NCI-H2196 (cell line): Measurements from ENCODE around the gene STMND1.

Experiments used
- DNase-seq: peaks from one replicate; lab custom pipeline; 2025; ENCODE audit not compliant: unreplicated experiment; lab: John Stamatoyannopoulos, UW

The STMND1 gene

DNA sequence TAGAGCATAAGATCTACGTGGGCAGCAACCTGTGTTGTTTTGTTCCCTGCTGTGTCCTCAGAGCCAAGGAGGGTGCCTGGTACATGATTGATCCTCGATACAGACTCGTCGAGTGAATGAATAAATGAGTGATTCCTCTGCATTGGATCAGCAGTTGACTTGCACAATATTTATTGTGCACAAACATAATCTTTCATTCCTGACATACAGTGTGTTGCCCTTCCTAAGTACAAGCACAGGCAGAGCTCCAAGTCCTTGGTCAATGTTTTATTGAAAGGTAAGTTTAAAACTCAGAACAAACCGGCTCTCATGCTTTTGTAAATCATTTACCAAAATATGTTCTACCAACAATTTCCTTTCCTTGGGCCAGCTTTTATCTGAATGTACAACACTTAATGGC lies 57.4 kb downstream of the STMND1 start:
- DNase-seq = no peak

DNA sequence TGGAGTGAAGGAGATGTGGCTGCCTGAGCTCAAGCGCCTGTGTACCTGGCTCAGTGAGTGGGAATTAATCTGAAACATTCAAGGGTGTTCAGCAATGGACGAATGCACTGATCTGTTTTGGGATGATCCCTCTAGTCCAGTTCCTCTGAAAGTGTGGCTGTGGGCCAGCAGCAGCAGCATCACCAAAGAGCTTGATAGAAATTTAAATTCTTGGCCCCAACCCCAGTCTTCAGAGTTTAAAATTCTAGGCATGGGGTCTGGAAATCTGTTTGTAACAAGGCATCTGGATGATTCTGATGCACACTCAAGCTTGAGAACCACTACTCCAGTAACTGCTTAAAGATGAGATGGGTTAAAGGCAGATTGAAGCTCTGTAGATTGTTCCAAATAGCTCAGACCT lies 59.2 kb downstream of the STMND1 start:
- DNase-seq = no peak

DNA sequence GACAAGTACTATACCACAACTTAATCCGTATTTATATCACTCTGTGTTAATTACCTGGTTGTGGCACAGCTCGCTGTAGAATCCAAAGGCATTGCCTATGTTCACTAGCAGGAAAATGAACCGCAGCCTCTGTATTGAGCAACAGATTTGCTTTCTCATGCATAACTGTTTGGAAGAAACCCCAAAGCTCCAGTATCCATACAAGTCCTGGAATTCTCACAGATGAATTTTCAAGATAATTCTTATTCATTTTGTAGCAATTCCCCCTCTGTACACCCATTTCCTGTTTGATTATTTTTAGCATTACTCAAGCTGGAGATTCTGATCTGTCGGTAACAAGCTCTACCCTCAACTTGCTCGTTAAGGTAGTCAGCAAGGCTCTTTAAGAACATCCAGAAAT lies 63.5 kb downstream of the STMND1 start:
- no peak for DNase-seq

DNA sequence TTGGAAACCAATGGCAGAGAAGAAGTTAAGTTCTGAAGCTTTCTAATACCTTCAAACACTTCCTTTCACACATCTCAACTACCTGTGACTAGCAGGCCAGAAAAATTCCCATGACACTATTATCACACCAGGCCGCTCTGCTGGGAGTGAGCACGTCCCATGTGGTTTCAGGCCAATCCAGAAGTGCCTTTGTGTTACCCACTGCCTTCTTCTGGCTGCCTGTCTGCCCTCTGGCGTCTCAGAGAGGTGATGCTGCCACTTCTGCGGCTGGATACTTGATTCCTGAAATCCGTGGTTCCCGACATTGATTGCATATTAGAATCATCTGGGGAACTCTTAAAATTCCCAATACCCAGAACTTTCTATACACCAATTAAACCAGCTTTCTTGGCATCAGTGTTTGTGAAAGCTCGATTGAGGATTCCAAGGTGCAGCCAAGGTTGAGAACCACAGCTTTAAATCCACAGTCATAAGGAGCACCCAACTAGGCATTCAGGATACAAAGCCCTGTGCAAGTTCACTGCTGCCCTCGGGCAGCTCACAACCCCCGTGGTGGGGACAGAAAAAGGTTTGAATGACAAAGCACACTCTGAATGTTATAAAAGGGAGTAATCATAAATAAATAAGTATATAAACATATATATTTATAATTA lies 65.6 kb downstream of the STMND1 start:
- DNase-seq = no peak

DNA sequence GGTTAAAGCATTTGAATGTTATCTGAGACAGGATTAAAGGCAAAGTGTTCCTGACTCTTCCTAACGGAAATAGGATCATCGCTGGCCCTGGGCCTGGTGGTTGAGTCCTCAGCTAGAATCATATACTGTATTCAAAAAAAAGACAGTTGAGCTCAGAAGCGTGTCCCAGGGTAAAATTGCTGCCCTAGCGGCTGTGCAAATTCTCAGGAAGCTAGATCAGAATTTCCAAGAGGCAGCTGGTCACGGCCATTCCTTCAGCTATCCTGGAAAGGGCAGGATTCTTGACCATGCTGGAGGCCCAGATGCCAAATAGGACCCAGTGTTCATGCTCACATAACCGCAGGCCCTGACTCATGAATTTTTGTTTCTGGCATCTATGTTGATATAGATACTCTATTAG lies 67.4 kb downstream of the STMND1 start:
- DNase-seq = no peak

DNA sequence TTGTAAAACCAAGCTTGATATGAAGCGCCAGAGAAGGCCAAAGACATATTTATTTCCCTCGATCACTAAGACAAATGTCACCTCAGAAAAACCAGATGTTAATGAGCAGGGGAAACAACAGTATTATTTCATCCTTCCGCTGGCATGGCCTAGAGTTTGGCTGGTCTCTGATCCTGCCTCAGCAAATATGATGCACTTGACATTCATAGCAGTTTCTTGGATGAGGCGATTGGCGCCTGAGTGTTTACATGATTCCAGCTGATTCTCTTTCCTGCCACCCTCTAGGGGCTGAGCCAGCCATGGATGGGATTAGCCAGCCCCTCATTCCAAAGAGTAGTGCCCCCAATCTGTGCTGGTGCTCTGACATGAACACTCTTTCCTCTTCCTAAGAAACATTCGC lies 67.9 kb downstream of the STMND1 start:
- no peak for DNase-seq

DNA sequence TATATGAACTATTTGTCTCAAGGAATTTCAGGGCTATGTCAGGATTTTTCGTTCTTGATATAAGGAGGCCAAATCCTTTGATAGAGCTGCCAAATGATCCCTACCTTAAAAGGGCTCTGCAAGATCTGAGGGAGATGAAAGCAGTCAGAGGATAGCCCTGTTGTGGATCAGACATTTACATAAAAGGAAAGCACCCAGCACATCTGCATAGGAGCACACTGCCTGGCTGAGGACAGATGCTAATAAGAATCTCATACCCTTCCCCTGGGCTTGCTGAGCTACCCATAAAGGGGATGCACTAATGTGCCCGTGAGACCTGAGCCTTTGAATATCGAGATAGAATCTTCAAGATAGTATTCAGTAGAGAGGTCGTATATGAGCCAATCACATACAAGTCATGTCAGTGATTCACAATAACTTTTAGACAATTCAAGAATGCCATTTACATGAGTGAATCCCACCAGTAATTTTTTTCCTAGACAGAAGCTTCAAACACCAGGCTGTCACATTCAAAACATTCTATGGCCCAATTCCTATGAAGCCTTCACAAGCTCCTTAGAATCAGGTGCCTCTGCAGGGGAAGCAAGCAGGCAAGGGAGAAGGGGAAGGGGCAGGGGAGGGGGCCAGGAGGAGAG lies 71.1 kb downstream of the STMND1 start:
- no peak for DNase-seq

DNA sequence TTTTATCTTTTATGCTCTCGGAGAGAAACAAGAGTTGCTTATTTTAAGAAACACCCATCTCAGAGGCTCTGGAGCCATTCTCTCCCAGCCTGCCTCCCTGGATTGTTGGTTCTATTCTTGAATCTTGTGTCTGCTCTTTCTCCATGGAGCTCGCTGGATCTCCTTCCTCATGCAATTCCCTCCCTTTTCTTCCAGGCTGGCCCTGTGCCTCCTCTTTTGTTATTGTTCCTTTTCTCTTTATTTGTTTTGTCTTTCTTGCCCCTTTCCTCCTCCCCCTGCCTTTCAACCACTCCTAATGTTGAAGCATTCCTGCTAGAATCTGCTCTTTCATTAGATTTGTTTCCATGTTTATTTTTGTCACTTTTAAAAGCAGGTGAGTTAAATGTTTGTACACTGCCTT lies 76.5 kb downstream of the STMND1 start:
- DNase-seq = no peak

DNA sequence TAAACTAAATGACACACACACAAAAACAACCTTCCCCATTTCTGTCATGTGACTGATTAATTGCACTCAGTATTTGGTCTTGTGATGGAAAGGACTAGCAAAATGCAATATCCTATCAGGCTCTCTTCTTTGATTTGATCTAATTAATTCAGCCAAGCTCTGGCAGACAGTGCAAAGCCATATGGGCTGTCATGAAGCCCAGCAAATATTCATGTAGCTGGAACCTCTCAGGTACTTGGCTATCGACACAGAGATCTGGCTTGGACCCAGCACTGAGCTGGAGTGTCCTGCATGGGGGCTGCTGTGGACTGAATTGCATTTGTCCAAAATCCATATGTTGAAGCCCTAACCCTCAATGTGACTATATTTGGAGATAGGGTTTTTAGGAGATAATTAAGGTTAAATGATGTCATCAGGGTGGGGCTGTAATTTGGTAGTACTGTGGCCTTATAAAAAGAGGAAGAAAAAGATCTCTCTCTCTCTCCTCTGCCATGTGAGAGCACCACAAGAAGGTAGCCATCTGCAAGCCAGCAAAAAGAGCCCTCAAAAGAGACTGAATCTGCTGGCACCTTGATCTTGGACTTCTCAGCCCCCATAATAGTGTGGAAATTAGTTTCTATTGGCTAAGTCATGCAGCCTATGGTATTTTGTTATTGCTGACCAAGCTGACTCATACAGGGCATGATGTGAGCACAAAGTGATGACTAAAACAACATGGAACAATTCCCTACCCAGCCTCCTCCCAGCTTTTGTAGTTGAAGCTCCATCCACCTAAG lies 77.1 kb downstream of the STMND1 start:
- DNase-seq = no peak

DNA sequence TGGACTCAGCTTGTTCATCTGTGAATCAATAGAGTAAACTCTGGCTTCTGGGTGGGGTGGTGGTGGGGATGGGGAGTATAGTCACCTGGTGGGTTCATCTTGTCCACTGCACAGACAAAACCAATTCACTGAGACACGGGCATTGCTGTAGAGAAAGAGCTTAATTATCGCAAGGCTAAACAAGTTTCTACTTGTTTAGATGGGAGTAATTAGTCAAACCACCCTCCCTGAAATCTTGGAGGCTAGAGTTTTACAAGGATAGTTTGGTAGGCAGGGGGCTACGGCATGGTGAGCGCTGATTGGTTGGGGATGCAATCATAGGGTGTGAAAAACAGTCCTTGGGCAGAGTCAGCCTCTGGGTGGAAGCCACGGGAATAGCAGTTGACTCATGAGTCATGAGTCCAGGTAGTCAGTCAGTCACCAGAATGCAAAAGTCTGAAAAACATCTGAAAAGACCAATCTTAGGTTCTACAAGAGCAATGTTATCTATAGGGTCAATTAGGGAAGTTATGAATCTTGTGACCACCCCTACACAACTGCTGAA lies 77.8 kb downstream of the STMND1 start:
- DNase-seq = no peak
